Parathyroid adenoma (tissue), 2 donors: ENCODE measurements around the gene USPL1.
"Not testable (repeated sequence)": the region's sequence is repeated elsewhere in the genome, so short reads cannot be mapped to it uniquely, and the experiment has no call there.

Source experiments
- H2AFZ ChIP-seq: fragments of 300-600 bp; sonication (generic); one replicate; pipeline ENCODE4 v1.7.0; 2017; ENCODE audit warnings: antibody characterized with exemption, mild to moderate bottlenecking
- H3K27ac ChIP-seq: fragments of 300-600 bp; sonication (generic); one replicate; pipeline ENCODE4 v1.7.0; 2017
- H3K27me3 ChIP-seq: fragments of 300-600 bp; sonication (generic); one replicate; pipeline ENCODE4 v1.7.0; 2017; ENCODE audit warnings: low read length; ENCODE audit not compliant: control insufficient read depth, insufficient read depth
- H3K36me3 ChIP-seq: fragments of 300-600 bp; sonication (generic); one replicate; pipeline ENCODE4 v1.7.0; 2017; ENCODE audit warnings: low read length; ENCODE audit not compliant: control insufficient read depth, insufficient read depth
- H3K4me1 ChIP-seq: fragments of 300-600 bp; sonication (generic); one replicate; pipeline ENCODE4 v1.7.0; 2017; ENCODE audit warnings: control low read depth
- H3K4me2 ChIP-seq: fragments of 300-600 bp; sonication (generic); one replicate; pipeline ENCODE4 v1.7.0; 2017; ENCODE audit warnings: low read length
- H3K4me3 ChIP-seq: fragments of 300-600 bp; sonication (generic); one replicate; pipeline ENCODE4 v1.7.0; 2017; ENCODE audit warnings: low read depth, low read length
- H3K79me2 ChIP-seq: fragments of 300-600 bp; sonication (generic); one replicate; pipeline ENCODE4 v1.7.0; 2017; ENCODE audit warnings: control low read depth
- H3K9ac ChIP-seq: fragments of 300-600 bp; sonication (generic); one replicate; pipeline ENCODE4 v1.7.0; 2017; ENCODE audit warnings: mild to moderate bottlenecking
- H3K9me3 ChIP-seq: fragments of 300-600 bp; sonication (generic); one replicate; pipeline ENCODE4 v1.7.0; 2017; ENCODE audit warnings: low read length; ENCODE audit not compliant: control insufficient read depth
- TF ChIP-seq, protein P1 (sequence below): fragments of 300-600 bp; sonication (generic); IDR thresholded peaks from one replicate; pipeline ENCODE4 v1.7.0; 2017; ENCODE audit warnings: antibody characterized with exemption, mild to moderate bottlenecking
- donor health status: primary hyperparathyroidism.

USPL1 gene

DNA sequence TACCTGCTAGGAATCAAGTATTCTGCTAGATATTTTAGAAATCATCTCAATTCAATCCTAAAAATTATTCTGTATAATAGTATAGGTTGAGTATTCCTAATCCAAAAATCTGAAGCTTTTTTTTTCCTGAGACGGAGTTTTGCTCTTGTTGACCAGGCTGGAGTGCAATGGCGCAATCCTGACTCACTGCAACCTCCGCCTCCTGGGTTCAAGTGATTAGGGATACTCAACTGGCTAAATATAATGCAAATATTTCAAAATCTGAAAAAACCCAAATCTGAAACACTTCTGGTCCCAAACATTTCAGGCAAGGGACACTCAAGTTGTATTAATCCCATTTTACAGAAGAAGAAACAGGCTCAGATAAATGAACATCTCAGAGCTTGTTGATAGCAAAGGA is 17.2 kb upstream of the USPL1 start:
- H3K9ac ChIP-seq, result no peak overlapping the region
- no peaks in the 10 kb centered on the region for H3K9me3 ChIP-seq
- no peak overlapping the region for H2AFZ ChIP-seq
- no peak overlapping the region for H3K4me2 ChIP-seq
- H3K27ac ChIP-seq, result no peak overlapping the region
- no peak overlapping the region for H3K4me3 ChIP-seq
- H3K4me1 ChIP-seq, result no peaks in the 10 kb centered on the region
- H3K79me2 ChIP-seq, result no peaks in the 10 kb centered on the region
- TF ChIP-seq, protein P1, sequence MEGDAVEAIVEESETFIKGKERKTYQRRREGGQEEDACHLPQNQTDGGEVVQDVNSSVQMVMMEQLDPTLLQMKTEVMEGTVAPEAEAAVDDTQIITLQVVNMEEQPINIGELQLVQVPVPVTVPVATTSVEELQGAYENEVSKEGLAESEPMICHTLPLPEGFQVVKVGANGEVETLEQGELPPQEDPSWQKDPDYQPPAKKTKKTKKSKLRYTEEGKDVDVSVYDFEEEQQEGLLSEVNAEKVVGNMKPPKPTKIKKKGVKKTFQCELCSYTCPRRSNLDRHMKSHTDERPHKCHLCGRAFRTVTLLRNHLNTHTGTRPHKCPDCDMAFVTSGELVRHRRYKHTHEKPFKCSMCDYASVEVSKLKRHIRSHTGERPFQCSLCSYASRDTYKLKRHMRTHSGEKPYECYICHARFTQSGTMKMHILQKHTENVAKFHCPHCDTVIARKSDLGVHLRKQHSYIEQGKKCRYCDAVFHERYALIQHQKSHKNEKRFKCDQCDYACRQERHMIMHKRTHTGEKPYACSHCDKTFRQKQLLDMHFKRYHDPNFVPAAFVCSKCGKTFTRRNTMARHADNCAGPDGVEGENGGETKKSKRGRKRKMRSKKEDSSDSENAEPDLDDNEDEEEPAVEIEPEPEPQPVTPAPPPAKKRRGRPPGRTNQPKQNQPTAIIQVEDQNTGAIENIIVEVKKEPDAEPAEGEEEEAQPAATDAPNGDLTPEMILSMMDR, result no peak
- H3K27me3 ChIP-seq, result no peaks in the 10 kb centered on the region
- no peaks in the 10 kb centered on the region for H3K36me3 ChIP-seq

DNA sequence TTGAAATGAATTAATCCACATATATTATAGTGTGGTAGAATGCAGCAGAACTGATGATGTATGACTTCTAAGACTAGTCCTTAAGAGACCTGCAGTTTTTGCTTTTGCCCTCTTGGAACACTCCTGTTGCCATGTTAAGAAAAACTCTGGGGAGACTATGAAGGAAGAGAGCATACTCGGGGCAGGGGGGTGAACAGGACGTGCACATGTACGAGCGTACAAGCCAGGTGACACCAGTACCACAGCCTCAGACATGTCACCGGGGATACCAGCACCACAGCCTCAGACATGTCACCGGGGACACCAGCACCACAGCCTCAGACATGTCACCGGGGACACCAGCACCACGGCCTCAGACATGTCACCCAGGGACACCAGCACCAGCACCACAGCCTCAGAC is 15.9 kb upstream of the USPL1 start:
- no peaks in the 10 kb centered on the region for H3K79me2 ChIP-seq
- H3K9me3 ChIP-seq, result no peaks in the 10 kb centered on the region
- H3K4me3 ChIP-seq, result no peak overlapping the region
- H3K27ac ChIP-seq, result no peak overlapping the region
- H3K4me1 ChIP-seq, result no peaks in the 10 kb centered on the region
- H3K27me3 ChIP-seq, result no peaks in the 10 kb centered on the region
- no peaks in the 10 kb centered on the region for H3K36me3 ChIP-seq
- no peak overlapping the region for H3K9ac ChIP-seq
- H2AFZ ChIP-seq, result no peak overlapping the region
- TF ChIP-seq, protein P1, result no peak
- H3K4me2 ChIP-seq, result no peak overlapping the region

DNA sequence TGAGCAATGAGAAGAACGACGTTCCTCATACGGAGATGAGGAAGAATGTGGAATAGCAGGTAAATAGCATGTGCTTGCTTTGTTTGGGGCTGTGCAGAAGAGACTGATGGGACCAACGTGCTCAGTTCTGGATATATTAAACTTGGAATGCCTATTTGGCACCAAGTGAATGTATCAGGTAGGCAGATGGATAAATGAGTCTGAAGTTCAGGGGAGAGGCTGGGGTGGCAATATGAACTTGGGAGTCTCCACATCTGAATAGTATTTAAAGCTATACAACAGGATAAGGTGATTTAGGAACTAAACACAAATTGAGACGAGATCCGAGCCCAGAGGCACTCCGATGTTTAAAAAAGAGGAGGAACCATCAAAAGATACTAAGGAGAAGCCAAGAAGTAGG is 12.7 kb upstream of the USPL1 start:
- Histone ChIP-seq H3K9ac (no peak overlapping the region), H3K27me3 (no peaks in the 10 kb centered on the region), H2AFZ (no peak overlapping the region), H3K36me3 (no peaks in the 10 kb centered on the region), H3K4me2 (no peak overlapping the region), H3K4me1 (no peaks in the 10 kb centered on the region), H3K9me3 (no peaks in the 10 kb centered on the region), H3K4me3 (no peak overlapping the region), H3K79me2 (no peaks in the 10 kb centered on the region), H3K27ac (no peak overlapping the region)
- TF ChIP-seq, protein P1, result no peak

DNA sequence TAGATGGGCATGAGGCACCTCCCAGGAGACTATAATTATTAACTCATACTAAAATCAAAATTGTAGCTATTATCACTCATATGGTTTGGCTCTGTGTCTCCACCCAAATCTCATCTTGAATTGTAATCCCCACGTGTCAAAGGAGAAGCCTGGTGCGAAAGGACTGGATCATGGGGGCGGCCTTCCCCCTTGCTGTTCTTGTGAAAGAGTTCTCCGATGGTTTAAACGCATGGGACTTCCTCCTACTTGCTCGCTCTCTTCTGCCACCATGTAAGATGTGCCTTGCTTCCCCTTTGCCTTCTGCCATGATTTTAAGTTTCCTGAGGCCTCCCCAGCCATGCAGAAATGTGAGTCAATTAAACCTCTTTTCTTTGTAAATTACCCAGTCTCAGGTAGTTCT is 10.5 kb upstream of the USPL1 start:
- H3K4me1 ChIP-seq, H3K79me2 ChIP-seq, H3K36me3 ChIP-seq, H3K27ac ChIP-seq, H3K27me3 ChIP-seq, H2AFZ ChIP-seq, H3K4me3 ChIP-seq, H3K4me2 ChIP-seq, H3K9ac ChIP-seq, H3K9me3 ChIP-seq: not testable (repeated sequence)

DNA sequence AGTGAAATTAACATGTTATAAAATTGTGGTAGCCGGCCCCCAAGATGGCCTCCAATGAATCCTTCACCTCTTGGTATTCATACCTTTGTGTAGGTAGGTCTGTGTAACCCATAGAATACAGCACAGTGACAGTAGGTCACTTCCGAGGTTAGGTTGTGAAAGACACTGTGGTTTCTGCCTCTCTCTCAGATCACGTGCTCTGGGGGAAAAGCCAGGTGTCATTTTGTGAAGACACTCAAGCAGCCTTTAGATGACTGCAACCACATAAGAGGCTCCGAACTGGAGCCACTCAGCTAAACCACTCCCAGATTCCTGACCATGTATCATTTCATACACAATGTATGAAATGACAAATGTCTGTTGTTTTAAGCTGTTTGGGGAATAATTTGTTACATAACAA is 9.8 kb upstream of the USPL1 start:
- Histone ChIP-seq H3K27me3 (no peaks in the 10 kb centered on the region), H3K27ac (no peak overlapping the region), H3K9ac (no peak overlapping the region), H3K4me3 (no peak overlapping the region), H3K79me2 (peaks cover 4% of the 10 kb centered on the region), H3K36me3 (no peaks in the 10 kb centered on the region), H2AFZ (no peak overlapping the region), H3K4me2 (no peak overlapping the region), H3K4me1 (no peaks in the 10 kb centered on the region), H3K9me3 (no peaks in the 10 kb centered on the region)
- TF ChIP-seq, protein P1, result no peak
